ENCODE results near the gene OTC. TPM values are rescaled to one million over a fixed set of nuclear protein-coding genes. Genes with fewer than 3 reads are reported as not detected.

The OTC gene
- total RNA-seq, 2 donors from 2014 or later, result 0.34 TPM; not detected in 1

DNA sequence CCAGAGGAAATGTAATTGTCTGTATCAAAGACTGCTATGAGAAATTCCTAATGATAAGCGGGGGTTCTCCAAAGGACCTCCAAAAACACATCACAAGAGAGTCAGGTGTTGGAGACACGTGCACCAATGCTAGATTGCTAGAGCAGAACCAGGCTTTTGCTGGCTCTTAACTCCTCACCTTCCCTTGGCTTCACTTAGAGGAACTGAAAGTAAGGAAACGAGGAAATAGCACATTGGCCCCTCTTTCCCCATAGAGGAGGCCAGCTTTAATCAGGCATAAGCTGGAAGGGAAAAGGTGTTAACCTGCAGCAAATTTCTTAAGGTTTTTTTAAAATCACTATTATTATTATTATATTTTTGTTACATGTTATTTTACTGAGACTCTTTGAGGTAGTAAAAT, 13.6 kb downstream of the OTC start:
- Histone ChIP-seq H3K9me3 (no peaks in the 10 kb centered on the region), H3K36me3 (no peaks in the 10 kb centered on the region), H3K4me1 (replicated peaks) (no peaks in the 10 kb centered on the region), H3K27ac (no peak overlapping the region), H3K4me3 (no peak overlapping the region), H3K27me3 (replicated peaks; ENCODE audit: insufficient read depth) (no peaks in the 10 kb centered on the region)
- 53% methylated on average over 3 of the region's 3 CpGs for WGBS
- TF ChIP-seq POLR2A (IDR thresholded peaks at IDR 0.05) (no peak), POLR2AphosphoS5 (IDR thresholded peaks at IDR 0.05) (no peak)
- TF ChIP-seq, protein P1, sequence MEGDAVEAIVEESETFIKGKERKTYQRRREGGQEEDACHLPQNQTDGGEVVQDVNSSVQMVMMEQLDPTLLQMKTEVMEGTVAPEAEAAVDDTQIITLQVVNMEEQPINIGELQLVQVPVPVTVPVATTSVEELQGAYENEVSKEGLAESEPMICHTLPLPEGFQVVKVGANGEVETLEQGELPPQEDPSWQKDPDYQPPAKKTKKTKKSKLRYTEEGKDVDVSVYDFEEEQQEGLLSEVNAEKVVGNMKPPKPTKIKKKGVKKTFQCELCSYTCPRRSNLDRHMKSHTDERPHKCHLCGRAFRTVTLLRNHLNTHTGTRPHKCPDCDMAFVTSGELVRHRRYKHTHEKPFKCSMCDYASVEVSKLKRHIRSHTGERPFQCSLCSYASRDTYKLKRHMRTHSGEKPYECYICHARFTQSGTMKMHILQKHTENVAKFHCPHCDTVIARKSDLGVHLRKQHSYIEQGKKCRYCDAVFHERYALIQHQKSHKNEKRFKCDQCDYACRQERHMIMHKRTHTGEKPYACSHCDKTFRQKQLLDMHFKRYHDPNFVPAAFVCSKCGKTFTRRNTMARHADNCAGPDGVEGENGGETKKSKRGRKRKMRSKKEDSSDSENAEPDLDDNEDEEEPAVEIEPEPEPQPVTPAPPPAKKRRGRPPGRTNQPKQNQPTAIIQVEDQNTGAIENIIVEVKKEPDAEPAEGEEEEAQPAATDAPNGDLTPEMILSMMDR (IDR thresholded peaks at IDR 0.05), result no peak
- no peak for DNase-seq (ENCODE audit: low spot score)
- intact Hi-C loops (cut with DNase I), result no loop called here

DNA sequence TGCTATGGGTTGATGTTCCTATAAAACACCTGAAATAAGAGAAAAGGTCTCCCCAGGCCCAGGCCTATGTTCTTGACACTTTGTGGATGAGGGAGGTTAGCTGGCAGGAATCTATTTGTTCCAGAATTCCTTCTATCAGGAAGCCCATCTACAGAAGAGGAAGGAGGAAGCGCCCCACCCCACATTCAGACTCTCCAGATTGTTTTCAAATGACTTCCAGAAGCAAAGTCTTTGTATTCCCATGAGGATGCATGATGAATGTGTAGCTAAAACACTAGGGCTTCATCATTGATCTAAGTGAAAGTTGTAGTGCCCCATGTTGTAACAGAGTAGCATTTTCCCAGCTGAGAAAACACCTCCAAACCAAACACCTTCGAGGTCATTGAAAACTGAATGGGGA, 16.4 kb downstream of the OTC start:
- intact Hi-C loops (cut with DNase I), result no loop called here
- Histone ChIP-seq H3K4me3 (no peak overlapping the region), H3K27me3 (replicated peaks; ENCODE audit: insufficient read depth) (no peaks in the 10 kb centered on the region), H3K4me1 (replicated peaks) (no peaks in the 10 kb centered on the region), H3K27ac (no peak overlapping the region), H3K36me3 (no peaks in the 10 kb centered on the region), H3K9me3 (no peaks in the 10 kb centered on the region)
- DNase-seq (ENCODE audit: low spot score), result no peak
- TF ChIP-seq, protein P1 (IDR thresholded peaks at IDR 0.05), result no peak
- 90% methylated on average over 2 of the region's 2 CpGs for WGBS

DNA sequence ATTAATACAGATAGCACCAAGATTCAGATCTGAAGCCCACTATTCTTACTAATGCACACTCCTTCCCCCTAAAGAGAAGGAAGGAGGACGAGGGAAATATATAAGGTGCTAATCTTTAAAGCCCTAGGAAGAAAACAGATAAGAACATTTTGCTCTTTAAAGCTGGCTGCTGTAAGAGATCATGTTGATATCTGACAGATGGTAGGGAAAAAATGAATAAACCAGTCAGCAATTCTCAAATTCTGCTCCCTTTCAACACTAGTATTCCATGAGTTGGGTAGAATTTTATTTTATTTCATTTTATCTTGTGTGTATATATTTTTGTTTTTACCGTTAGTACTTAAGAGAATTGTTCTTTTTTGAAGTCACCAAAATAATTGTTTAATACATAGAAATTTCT, 19.2 kb downstream of the OTC start:
- Histone ChIP-seq H3K27ac (no peak overlapping the region), H3K27me3 (replicated peaks; ENCODE audit: insufficient read depth) (no peaks in the 10 kb centered on the region), H3K9me3 (no peaks in the 10 kb centered on the region), H3K36me3 (no peaks in the 10 kb centered on the region), H3K4me3 (no peak overlapping the region), H3K4me1 (replicated peaks) (no peaks in the 10 kb centered on the region)
- no peak for DNase-seq (ENCODE audit: low spot score)
- intact Hi-C loops (cut with DNase I), result no loop called here
- WGBS, result 33% methylated on average over 2 of the region's 2 CpGs
- TF ChIP-seq POLR2A (IDR thresholded peaks at IDR 0.05) (no peak), POLR2AphosphoS5 (IDR thresholded peaks at IDR 0.05) (no peak)
- TF ChIP-seq, protein P1 (IDR thresholded peaks at IDR 0.05), result no peak

DNA sequence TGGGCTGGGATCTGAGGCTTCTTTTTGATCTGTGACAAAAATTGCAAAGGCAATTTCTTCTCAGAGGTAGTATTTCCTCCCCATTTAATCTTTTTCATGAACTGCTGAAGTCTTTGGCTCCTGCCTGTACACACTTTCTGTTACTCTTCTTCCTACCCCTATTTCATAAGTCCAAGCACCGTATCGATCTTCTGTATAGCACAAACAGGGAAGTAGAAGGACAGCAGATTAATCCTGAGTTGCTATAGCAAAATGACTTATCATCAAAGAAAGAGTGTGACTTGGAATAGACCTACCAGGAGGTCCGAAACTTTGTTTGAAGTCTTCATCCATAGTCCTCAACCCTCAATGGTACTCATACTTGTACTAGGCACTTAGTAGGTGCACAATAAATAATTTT, 22.0 kb downstream of the OTC start:
- TF ChIP-seq POLR2AphosphoS5 (IDR thresholded peaks at IDR 0.05), result no peak
- TF ChIP-seq POLR2A (IDR thresholded peaks at IDR 0.05), result no peak
- TF ChIP-seq, protein P1 (IDR thresholded peaks at IDR 0.05), result no peak
- Histone ChIP-seq H3K9me3 (no peaks in the 10 kb centered on the region), H3K4me1 (replicated peaks) (no peaks in the 10 kb centered on the region), H3K36me3 (no peaks in the 10 kb centered on the region), H3K4me3 (no peak overlapping the region), H3K27ac (no peak overlapping the region), H3K27me3 (replicated peaks; ENCODE audit: insufficient read depth) (no peaks in the 10 kb centered on the region)
- no peak for DNase-seq (ENCODE audit: low spot score)
- intact Hi-C loops (cut with DNase I), result no loop called here
- WGBS, result 98% methylated on average over 3 of the region's 3 CpGs

DNA sequence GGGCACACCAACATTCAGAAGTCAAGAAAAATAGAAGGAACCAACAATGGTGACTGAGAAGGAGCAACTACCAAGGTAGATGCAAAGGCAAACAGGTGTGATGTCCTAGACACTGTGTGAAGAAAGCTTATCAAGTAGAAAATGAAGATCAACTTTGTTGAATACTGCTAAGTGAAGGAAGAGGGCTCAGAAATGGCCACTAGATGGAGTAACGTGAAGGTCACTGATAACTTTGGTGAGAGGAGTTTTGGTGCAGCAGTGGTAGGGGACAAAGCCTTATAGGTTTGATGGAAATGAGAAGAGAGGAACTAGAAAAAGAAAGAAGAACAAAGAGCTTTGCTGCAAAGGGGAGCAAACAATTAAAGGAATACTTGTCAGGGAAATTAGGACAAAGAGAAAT, 23.5 kb downstream of the OTC start:
- 31% methylated on average over 1 of the region's 1 CpG for WGBS
- no peak for DNase-seq (ENCODE audit: low spot score)
- Histone ChIP-seq H3K27me3 (replicated peaks; ENCODE audit: insufficient read depth) (no peaks in the 10 kb centered on the region), H3K27ac (no peak overlapping the region), H3K9me3 (no peaks in the 10 kb centered on the region), H3K36me3 (no peaks in the 10 kb centered on the region), H3K4me3 (no peak overlapping the region), H3K4me1 (replicated peaks) (no peaks in the 10 kb centered on the region)
- TF ChIP-seq POLR2AphosphoS5 (IDR thresholded peaks at IDR 0.05), result no peak
- TF ChIP-seq POLR2A (IDR thresholded peaks at IDR 0.05), result no peak
- TF ChIP-seq, protein P1 (IDR thresholded peaks at IDR 0.05), result peak in 1 of 4 experiments; percentile 8
- intact Hi-C loops (cut with DNase I), result no loop called here
